ENCODE measurements around the gene SERGEF. TPM values are rescaled to one million over a fixed set of nuclear protein-coding genes. Genes with fewer than 3 reads are reported as not detected.

SERGEF gene
- polyA plus RNA-seq, 1 of the 3 experiments (the other 2 are of a cell fraction): 23.1 TPM

- H3K27ac ChIP-seq (ENCODE audit: low read depth in 2 of 2, low read length in 1 of 2): no peak overlapping the region
- H3K79me2 ChIP-seq (ENCODE audit: insufficient read depth): no peaks in the 10 kb centered on the region
- no peak overlapping the region for H3K4me2 ChIP-seq
- no peaks in the 10 kb centered on the region for H3K27me3 ChIP-seq (ENCODE audit: insufficient read depth)
- H3K9me2 ChIP-seq: no peaks in the 10 kb centered on the region
- ChIA-PET POLR2A (no interaction called here), CTCF (no interaction called here)
- no peak overlapping the region for H3K9ac ChIP-seq
- H3K4me1 ChIP-seq (ENCODE audit: control insufficient read depth in 1 of 2, insufficient read depth in 2 of 2, low read depth in 1 of 2, low read length in 1 of 2): peaks cover 4 to 12% of the 10 kb centered on the region in 2 experiments; a peak in 2 of 4 replicates
- H2AFZ ChIP-seq (ENCODE audit: low read depth): no peak overlapping the region
- H3K36me3 ChIP-seq (replicated peaks in 1 of 2; ENCODE audit: control insufficient read depth in 1 of 2, insufficient read depth in 2 of 2, low read length in 1 of 2): no peaks in the 10 kb centered on the region
- no peak for DNase-seq
- TF ChIP-seq CHD2 (IDR thresholded peaks at IDR 0.05; ENCODE audit: low read length, partially characterized antibody): no peak
- no peak for TF ChIP-seq USF1 (IDR thresholded peaks at IDR 0.05; ENCODE audit: borderline replicate concordance, low read depth)
- TF ChIP-seq MEF2A (IDR thresholded peaks at IDR 0.05; ENCODE audit: borderline replicate concordance, low read depth): no peak
- TF ChIP-seq FOXJ3 (CRISPR knock-in tag; IDR thresholded peaks at IDR 0.05): no peak
- TF ChIP-seq TCF12 (IDR thresholded peaks at IDR 0.05): no peak
- no peak for TF ChIP-seq GATA2 (CRISPR knock-in tag; IDR thresholded peaks at IDR 0.05)
- H3F3A ChIP-seq (replicated peaks; ENCODE audit: insufficient read depth): no peaks in the 10 kb centered on the region
- H4K20me1 ChIP-seq (ENCODE audit: insufficient read depth): no peaks in the 10 kb centered on the region
- 92% methylated on average over 1 of the region's 1 CpG for WGBS (ENCODE audit: low lambda C conversion rate)
- H3K9me3 ChIP-seq: no peaks in the 10 kb centered on the region
- no peak overlapping the region for H3K4me3 ChIP-seq (ENCODE audit: low read depth in 2 of 2, low read length in 1 of 2)
These were observed 207.0 kb downstream of the SERGEF start for GRCh38 chr11:17805873-17806272.

GRCh38 chr11:17805043-17805442 is 207.8 kb downstream of the SERGEF start:
- Histone ChIP-seq H3F3A (replicated peaks; ENCODE audit: insufficient read depth) (no peaks in the 10 kb centered on the region), H3K9me3 (no peaks in the 10 kb centered on the region), H2AFZ (ENCODE audit: low read depth) (no peak overlapping the region), H3K27ac (ENCODE audit: low read depth in 2 of 2, low read length in 1 of 2) (no peak overlapping the region), H3K79me2 (ENCODE audit: insufficient read depth) (no peaks in the 10 kb centered on the region), H3K4me2 (no peak overlapping the region), H3K27me3 (ENCODE audit: insufficient read depth) (no peaks in the 10 kb centered on the region), H4K20me1 (ENCODE audit: insufficient read depth) (no peaks in the 10 kb centered on the region), H3K4me1 (ENCODE audit: control insufficient read depth in 1 of 2, insufficient read depth in 2 of 2, low read depth in 1 of 2, low read length in 1 of 2) (peaks cover 0 to 3% of the 10 kb centered on the region in 2 experiments; a peak in 1 of 4 replicates), H3K4me3 (ENCODE audit: low read depth in 2 of 2, low read length in 1 of 2) (no peak overlapping the region), H3K36me3 (replicated peaks in 1 of 2; ENCODE audit: control insufficient read depth in 1 of 2, insufficient read depth in 2 of 2, low read length in 1 of 2) (no peaks in the 10 kb centered on the region), H3K9me2 (no peaks in the 10 kb centered on the region), H3K9ac (no peak overlapping the region)
- DNase-seq: no peak
- ChIA-PET POLR2A (no interaction called here), CTCF (no interaction called here)
- TF ChIP-seq RXRA (IDR thresholded peaks at IDR 0.05; ENCODE audit: borderline replicate concordance, low read depth): no peak
- no peak for TF ChIP-seq FOXJ3 (CRISPR knock-in tag; IDR thresholded peaks at IDR 0.05)
- no peak for TF ChIP-seq USF2 (IDR thresholded peaks at IDR 0.05; ENCODE audit: borderline replicate concordance, low read depth, low read length)
- no peak for TF ChIP-seq SIN3A (IDR thresholded peaks at IDR 0.05; ENCODE audit: borderline replicate concordance, low read depth, low read length)
- no peak for TF ChIP-seq RAD21 (IDR thresholded peaks at IDR 0.05; ENCODE audit: low read length)
- no peak for TF ChIP-seq JUND (IDR thresholded peaks at IDR 0.05)
- TF ChIP-seq RCOR1 (IDR thresholded peaks at IDR 0.05; ENCODE audit: low read length): no peak
- no peak for TF ChIP-seq MXI1 (IDR thresholded peaks at IDR 0.05; ENCODE audit: low read depth, low read length)
- TF ChIP-seq ZBTB33 (IDR thresholded peaks at IDR 0.05; ENCODE audit: borderline replicate concordance, low read depth): no peak
- TF ChIP-seq NFIC (IDR thresholded peaks at IDR 0.05; ENCODE audit: borderline replicate concordance): no peak
- no peak for TF ChIP-seq CHD2 (IDR thresholded peaks at IDR 0.05; ENCODE audit: low read length, partially characterized antibody)
- no peak for TF ChIP-seq TCF12 (IDR thresholded peaks at IDR 0.05)
- no peak for TF ChIP-seq PBX3 (IDR thresholded peaks at IDR 0.05)
- no peak for TF ChIP-seq ELF1 (IDR thresholded peaks at IDR 0.05)
- TF ChIP-seq USF1 (IDR thresholded peaks at IDR 0.05; ENCODE audit: borderline replicate concordance, low read depth): no peak
- no peak for TF ChIP-seq EZH2phosphoT487 (IDR thresholded peaks at IDR 0.05; ENCODE audit: borderline replicate concordance, low read depth)
- no peak for TF ChIP-seq YY1 (IDR thresholded peaks at IDR 0.05; ENCODE audit: low read depth)
- no peak for TF ChIP-seq GABPA (IDR thresholded peaks at IDR 0.05; ENCODE audit: low read depth)
- TF ChIP-seq IRF3 (IDR thresholded peaks at IDR 0.05; ENCODE audit: low read depth, low read length): no peak
- TF ChIP-seq MEF2A (IDR thresholded peaks at IDR 0.05; ENCODE audit: borderline replicate concordance, low read depth): no peak
- 93% methylated on average over 4 of the region's 4 CpGs for WGBS (ENCODE audit: low lambda C conversion rate)

Data from SK-N-SH (cell line).